SKM-1 treated with dmso at 0.1 percent for 144 hours (cell line): ENCODE measurements around the gene COA8.

Experiments
- DNase-seq: peaks from one replicate; lab custom pipeline; 2025; ENCODE audit not compliant: unreplicated experiment; lab: John Stamatoyannopoulos, UW

COA8 gene

GRCh38 chr14:103535891-103536565, 26.7 kb upstream of the COA8 start:
- no peak for DNase-seq

GRCh38 chr14:103536693-103537092, 26.1 kb upstream of the COA8 start:
- no peak for DNase-seq

- DNase-seq = no peak
These were observed 25.4 kb upstream of the COA8 start for GRCh38 chr14:103537175-103537990.

- no peak for DNase-seq
These were observed 24.3 kb upstream of the COA8 start for GRCh38 chr14:103538291-103539055.

- DNase-seq = no peak
These were observed 23.5 kb upstream of the COA8 start for GRCh38 chr14:103539056-103539825.

GRCh38 chr14:103540821-103541708, 21.7 kb upstream of the COA8 start:
- DNase-seq = no peak

GRCh38 chr14:103541709-103542604, 20.8 kb upstream of the COA8 start:
- DNase-seq = no peak

GRCh38 chr14:103542605-103543088, 20.1 kb upstream of the COA8 start:
- DNase-seq = no peak

GRCh38 chr14:103543140-103543539, 19.6 kb upstream of the COA8 start:
- DNase-seq = no peak

GRCh38 chr14:103543721-103544387, 18.9 kb upstream of the COA8 start:
- DNase-seq = no peak

- no peak for DNase-seq
These were observed 18.2 kb upstream of the COA8 start for GRCh38 chr14:103544388-103545218.

- no peak for DNase-seq
These were observed 17.4 kb upstream of the COA8 start for GRCh38 chr14:103545219-103545914.

- DNase-seq = no peak
These were observed 16.7 kb upstream of the COA8 start for GRCh38 chr14:103545915-103546651.

- DNase-seq = peak; percentile 5
These were observed 15.9 kb upstream of the COA8 start for GRCh38 chr14:103546652-103547454.

- DNase-seq = no peak
These were observed 15.3 kb upstream of the COA8 start for GRCh38 chr14:103547455-103547940.
